GM12878 (cell line): ENCODE measurements around the gene CNIH1. TPM values are rescaled to one million over a fixed set of nuclear protein-coding genes. Genes with fewer than 3 reads are reported as not detected.

Source experiments
- ATF3 ChIP-seq: IDR thresholded peaks from 2 replicates; pipeline ENCODE4 v1.6.1; 2011; ENCODE audit warnings: low read depth, mild to moderate bottlenecking, low read length, moderate library complexity, borderline replicate concordance; ENCODE audit errors: extremely low read depth
- BCLAF1 ChIP-seq: fragments of 450-650 bp; IDR thresholded peaks from 2 replicates; pipeline ENCODE4 v1.6.1; 2017; ENCODE audit warnings: antibody characterized with exemption, mild to moderate bottlenecking, moderate library complexity
- CHD4 ChIP-seq: fragments of 200-600 bp; sonication (generic); IDR thresholded peaks from 2 replicates; pipeline ENCODE4 v1.6.1; 2016; ENCODE audit warnings: mild to moderate bottlenecking
- FOS ChIP-seq: IDR thresholded peaks from 3 replicates; pipeline ENCODE4 v1.6.1; 2011; ENCODE audit warnings: borderline replicate concordance; ENCODE audit not compliant: insufficient read length; ENCODE audit errors: extremely low read depth
- FOXM1 ChIP-seq: IDR thresholded peaks from 2 replicates; pipeline ENCODE4 v1.6.1; 2012; ENCODE audit warnings: low read depth, mild to moderate bottlenecking, inconsistent platforms, low read length, moderate library complexity
- IKZF1 ChIP-seq: fragments of 450-650 bp; conservative IDR thresholded peaks from 2 replicates; pipeline ENCODE4 v1.6.1; 2017; ENCODE audit warnings: antibody characterized with exemption, mild to moderate bottlenecking
- JUNB ChIP-seq: IDR thresholded peaks from 2 replicates; pipeline ENCODE4 v1.6.1; 2016; ENCODE audit warnings: antibody characterized with exemption, mild to moderate bottlenecking
- MTA3 ChIP-seq: IDR thresholded peaks from 2 replicates; pipeline ENCODE4 v1.6.1; 2012; ENCODE audit warnings: low read length, inconsistent platforms, borderline replicate concordance
- NFYA ChIP-seq: IDR thresholded peaks from 2 replicates; pipeline ENCODE4 v1.6.1; 2011; ENCODE audit warnings: low read depth, mild to moderate bottlenecking, low read length, improper control_type of control experiment, borderline replicate concordance
- NRF1 ChIP-seq: conservative IDR thresholded peaks from 2 replicates; pipeline ENCODE4 v1.6.1; 2011; ENCODE audit warnings: mild to moderate bottlenecking, low read depth, low read length, improper control_type of control experiment
- POU2F2 ChIP-seq: IDR thresholded peaks from 3 replicates; pipeline ENCODE4 v1.6.1; 2011; ENCODE audit warnings: low read depth, mild to moderate bottlenecking, low read length, borderline replicate concordance
- RELB ChIP-seq: fragments of 450-650 bp; IDR thresholded peaks from 2 replicates; pipeline ENCODE4 v1.6.1; 2017; ENCODE audit warnings: low read depth, mild to moderate bottlenecking, moderate library complexity
- SKIL ChIP-seq: fragments of 450-650 bp; IDR thresholded peaks from 2 replicates; pipeline ENCODE4 v1.6.1; 2017; ENCODE audit warnings: mild to moderate bottlenecking, low read depth, inconsistent platforms; ENCODE audit not compliant: poor library complexity, severe bottlenecking
- SMARCA5 ChIP-seq: fragments of 450-650 bp; IDR thresholded peaks from 2 replicates; pipeline ENCODE4 v1.6.1; 2017; ENCODE audit warnings: mild to moderate bottlenecking
- SREBF1 ChIP-seq: IDR thresholded peaks from 2 replicates; pipeline ENCODE4 v1.6.1; 2012; ENCODE audit warnings: mild to moderate bottlenecking, low read length
- STAT1 ChIP-seq: fragments of 450-650 bp; conservative IDR thresholded peaks from 2 replicates; pipeline ENCODE4 v1.6.1; 2014; ENCODE audit warnings: antibody characterized with exemption, mild to moderate bottlenecking
- TARDBP ChIP-seq: IDR thresholded peaks from 2 replicates; pipeline ENCODE4 v1.6.1; 2016; ENCODE audit warnings: borderline replicate concordance
- ZBTB11 ChIP-seq: fragments of 450-650 bp; formaldehyde crosslinking; IDR thresholded peaks from 2 replicates; pipeline ENCODE4 v1.5.0; 2022; ENCODE audit warnings: mild to moderate bottlenecking, missing genetic modification characterization
- polyA plus RNA-seq, 11 experiments: library from polyadenylated mRNA; depleted of rRNA in 4 of 11; unstranded in 6 of 11; stranded (reverse) in 5 of 11; fragments of >200 nt; fragmentation: Nextera tagmentation in 4 of 11; fragmentation: Illumina TruSeq in 1 of 11; extraction: Ambion mirVana in 4 of 11; extraction: Trizol in 1 of 11; gene quantifications; 1 replicate in 1 of 11; 2 replicates in 10 of 11; pipeline versions ENCODE4 v1.2.1 to v1.2.3, GENCODE V29; 2011 to 2016; ENCODE audit warnings: inconsistent platforms in 2 of 11, missing spikeins in 2 of 11, low read depth in 1 of 11
- total RNA-seq, 4 experiments: library from RNA; depleted of rRNA in 3 of 4; stranded (reverse); fragments of >200 nt in 3 of 4; fragmentation: Illumina TruSeq in 1 of 4; extraction: Trizol in 1 of 4; gene quantifications; 2 replicates each; pipeline versions ENCODE4 v1.2.1 to v1.2.3, GENCODE V29; 2013 to 2021

Gene CNIH1
- total and polyA plus RNA-seq, 10 of the 15 experiments (the other 5 are each of a cell fraction or from before 2014, with no cell fraction given) = 48.9 to 274 (median 110) TPM

GRCh38 chr14:54440873-54441868 lies at the start of gene CNIH1 (continued):
- TF ChIP-seq SKIL (peak; percentile 33), ATF3 (no peak), MTA3 (no peak), SMARCA5 (peak; percentile 67; the same call in 1 of the 2 replicates), FOS (no peak), STAT1 (no peak), NFYA (no peak), RELB (0 out of 2 replicates have a peak, but pooled peaks have one; percentile 33), SREBF1 (no peak), TARDBP (no peak), IKZF1 (peak; percentile 89), POU2F2 (peak; percentile 22; the same call in 1 of the 3 replicates), ZBTB11 (CRISPR knock-in tag) (no peak), BCLAF1 (0 out of 2 replicates have a peak, but pooled peaks have one; percentile 54), NRF1 (peak; percentile 80), JUNB (no peak), FOXM1 (no peak), CHD4 (no peak)
